ENCODE results near the gene SLU7.

The SLU7 gene

DNA sequence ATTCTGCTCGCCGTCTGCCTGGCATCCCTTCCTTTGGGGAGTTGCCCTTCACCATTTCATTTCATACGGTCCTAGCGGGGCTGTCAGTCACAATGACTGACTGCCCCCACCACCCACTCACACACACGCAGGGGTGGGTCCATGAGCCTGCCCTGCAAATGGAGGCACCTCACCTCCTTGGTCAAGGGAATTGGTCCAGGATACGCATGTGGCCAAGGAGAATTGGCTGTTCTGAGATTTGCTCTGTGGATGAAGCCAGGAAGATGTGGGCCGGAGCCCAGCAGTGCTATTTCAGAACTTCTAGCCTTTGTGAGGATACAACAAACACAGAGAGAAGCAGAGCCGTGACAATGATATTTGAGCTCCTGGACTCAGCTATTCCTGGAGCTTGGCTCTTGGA, 65.5 kb downstream of the SLU7 start:
- TF ChIP-seq, protein P1, sequence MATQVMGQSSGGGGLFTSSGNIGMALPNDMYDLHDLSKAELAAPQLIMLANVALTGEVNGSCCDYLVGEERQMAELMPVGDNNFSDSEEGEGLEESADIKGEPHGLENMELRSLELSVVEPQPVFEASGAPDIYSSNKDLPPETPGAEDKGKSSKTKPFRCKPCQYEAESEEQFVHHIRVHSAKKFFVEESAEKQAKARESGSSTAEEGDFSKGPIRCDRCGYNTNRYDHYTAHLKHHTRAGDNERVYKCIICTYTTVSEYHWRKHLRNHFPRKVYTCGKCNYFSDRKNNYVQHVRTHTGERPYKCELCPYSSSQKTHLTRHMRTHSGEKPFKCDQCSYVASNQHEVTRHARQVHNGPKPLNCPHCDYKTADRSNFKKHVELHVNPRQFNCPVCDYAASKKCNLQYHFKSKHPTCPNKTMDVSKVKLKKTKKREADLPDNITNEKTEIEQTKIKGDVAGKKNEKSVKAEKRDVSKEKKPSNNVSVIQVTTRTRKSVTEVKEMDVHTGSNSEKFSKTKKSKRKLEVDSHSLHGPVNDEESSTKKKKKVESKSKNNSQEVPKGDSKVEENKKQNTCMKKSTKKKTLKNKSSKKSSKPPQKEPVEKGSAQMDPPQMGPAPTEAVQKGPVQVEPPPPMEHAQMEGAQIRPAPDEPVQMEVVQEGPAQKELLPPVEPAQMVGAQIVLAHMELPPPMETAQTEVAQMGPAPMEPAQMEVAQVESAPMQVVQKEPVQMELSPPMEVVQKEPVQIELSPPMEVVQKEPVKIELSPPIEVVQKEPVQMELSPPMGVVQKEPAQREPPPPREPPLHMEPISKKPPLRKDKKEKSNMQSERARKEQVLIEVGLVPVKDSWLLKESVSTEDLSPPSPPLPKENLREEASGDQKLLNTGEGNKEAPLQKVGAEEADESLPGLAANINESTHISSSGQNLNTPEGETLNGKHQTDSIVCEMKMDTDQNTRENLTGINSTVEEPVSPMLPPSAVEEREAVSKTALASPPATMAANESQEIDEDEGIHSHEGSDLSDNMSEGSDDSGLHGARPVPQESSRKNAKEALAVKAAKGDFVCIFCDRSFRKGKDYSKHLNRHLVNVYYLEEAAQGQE (IDR thresholded peaks at IDR 0.05; ENCODE audit: insufficient read depth in 1 of 2, low read depth in 2 of 2, low read length in 2 of 2), result no peak
- TF ChIP-seq SIN3A (IDR thresholded peaks at IDR 0.05; ENCODE audit: borderline replicate concordance, insufficient read depth, low read length) (no peak), FOXP2 (optimal IDR thresholded peaks at IDR 0.05; ENCODE audit: borderline replicate concordance, extremely low read depth, extremely low read length, insufficient read depth) (no peak), POLR2AphosphoS5 (IDR thresholded peaks at IDR 0.05; ENCODE audit: low read depth, low read length) (no peak), TAF1 (IDR thresholded peaks at IDR 0.05; ENCODE audit: borderline replicate concordance, insufficient read depth, low read length) (no peak)

DNA sequence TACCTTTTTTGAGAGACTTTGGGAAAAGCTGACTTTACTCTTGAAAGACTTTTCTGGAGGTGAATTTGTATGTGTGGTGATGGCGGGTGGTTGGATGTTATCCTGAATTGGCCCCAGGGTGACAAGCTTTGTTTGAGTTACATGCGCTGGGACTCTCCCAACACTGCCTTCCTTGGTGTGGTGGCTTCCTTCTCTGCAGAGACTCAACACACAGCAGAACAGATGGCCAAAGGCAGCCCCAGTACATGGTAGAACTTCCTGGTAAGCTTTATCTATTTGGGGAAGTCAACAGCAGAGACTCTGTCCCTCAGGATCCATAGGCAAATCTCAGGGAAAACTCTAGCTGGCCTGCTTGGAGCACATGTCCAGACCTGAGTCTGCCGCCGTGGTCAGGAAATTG, 66.6 kb downstream of the SLU7 start:
- TF ChIP-seq FOXP2 (optimal IDR thresholded peaks at IDR 0.05; ENCODE audit: borderline replicate concordance, extremely low read depth, extremely low read length, insufficient read depth), result no peak
- no peak for TF ChIP-seq SIN3A (IDR thresholded peaks at IDR 0.05; ENCODE audit: borderline replicate concordance, insufficient read depth, low read length)
- no peak for TF ChIP-seq POLR2AphosphoS5 (IDR thresholded peaks at IDR 0.05; ENCODE audit: low read depth, low read length)
- no peak for TF ChIP-seq TAF1 (IDR thresholded peaks at IDR 0.05; ENCODE audit: borderline replicate concordance, insufficient read depth, low read length)
- TF ChIP-seq, protein P1 (IDR thresholded peaks at IDR 0.05; ENCODE audit: insufficient read depth in 1 of 2, low read depth in 2 of 2, low read length in 2 of 2), result no peak
